ENCODE measurements around the gene FAM168B. TPM values are rescaled to one million over a fixed set of nuclear protein-coding genes. Genes with fewer than 3 reads are reported as not detected.

The FAM168B gene
- total and polyA plus RNA-seq, 12 donors, result 15.7 to 139 (median 95.9) TPM

GRCh38 chr2:131009713-131010475 is 83.4 kb downstream of the FAM168B start:
- intact Hi-C loops (cut with DNase I), result no loop called here
- no peak overlapping the region for H3K4me3 ChIP-seq
- WGBS, 4 donors, result 60 to 70% (median 64%) methylated on average over 6 of the region's 6 CpGs
- no peak overlapping the region for H3K27ac ChIP-seq
- TF ChIP-seq POLR2A (IDR thresholded peaks at IDR 0.05), result no peak
- TF ChIP-seq, protein P1, sequence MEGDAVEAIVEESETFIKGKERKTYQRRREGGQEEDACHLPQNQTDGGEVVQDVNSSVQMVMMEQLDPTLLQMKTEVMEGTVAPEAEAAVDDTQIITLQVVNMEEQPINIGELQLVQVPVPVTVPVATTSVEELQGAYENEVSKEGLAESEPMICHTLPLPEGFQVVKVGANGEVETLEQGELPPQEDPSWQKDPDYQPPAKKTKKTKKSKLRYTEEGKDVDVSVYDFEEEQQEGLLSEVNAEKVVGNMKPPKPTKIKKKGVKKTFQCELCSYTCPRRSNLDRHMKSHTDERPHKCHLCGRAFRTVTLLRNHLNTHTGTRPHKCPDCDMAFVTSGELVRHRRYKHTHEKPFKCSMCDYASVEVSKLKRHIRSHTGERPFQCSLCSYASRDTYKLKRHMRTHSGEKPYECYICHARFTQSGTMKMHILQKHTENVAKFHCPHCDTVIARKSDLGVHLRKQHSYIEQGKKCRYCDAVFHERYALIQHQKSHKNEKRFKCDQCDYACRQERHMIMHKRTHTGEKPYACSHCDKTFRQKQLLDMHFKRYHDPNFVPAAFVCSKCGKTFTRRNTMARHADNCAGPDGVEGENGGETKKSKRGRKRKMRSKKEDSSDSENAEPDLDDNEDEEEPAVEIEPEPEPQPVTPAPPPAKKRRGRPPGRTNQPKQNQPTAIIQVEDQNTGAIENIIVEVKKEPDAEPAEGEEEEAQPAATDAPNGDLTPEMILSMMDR (IDR thresholded peaks at IDR 0.05), result no peak
- no peaks in the 10 kb centered on the region for H3K27me3 ChIP-seq
- H3K36me3 ChIP-seq (replicated peaks in 1 of 2), result no peaks in the 10 kb centered on the region
- no peaks in the 10 kb centered on the region for H3K9me3 ChIP-seq (replicated peaks in 1 of 3)
- no peaks in the 10 kb centered on the region for H3K4me1 ChIP-seq (replicated peaks in 1 of 2)
- DNase-seq, result no peak

DNA sequence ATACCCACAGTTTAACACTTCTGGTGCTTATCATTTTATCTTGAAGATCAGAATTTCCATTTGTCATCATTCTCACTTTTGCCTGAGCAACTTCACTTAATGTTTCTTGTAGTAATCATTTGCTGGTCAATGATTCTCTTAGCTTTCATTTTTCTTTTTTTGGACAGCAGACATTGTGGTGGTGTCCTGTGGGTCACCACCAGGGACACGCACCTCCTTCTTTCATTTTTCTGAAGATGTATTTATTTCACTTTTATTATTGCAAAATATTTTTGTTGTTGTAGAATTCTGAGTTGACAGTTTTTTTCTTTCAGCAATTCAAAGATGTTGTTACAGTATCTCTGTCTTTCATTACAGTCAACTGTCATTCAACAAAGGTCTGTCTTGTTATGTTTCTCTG is 84.3 kb downstream of the FAM168B start:
- intact Hi-C loops (cut with DNase I), result no loop called here
- H3K27me3 ChIP-seq, result no peaks in the 10 kb centered on the region
- no peak for DNase-seq
- no peak for TF ChIP-seq POLR2A (IDR thresholded peaks at IDR 0.05)
- TF ChIP-seq, protein P1 (IDR thresholded peaks at IDR 0.05), result no peak
- no peak overlapping the region for H3K4me3 ChIP-seq
- no peaks in the 10 kb centered on the region for H3K9me3 ChIP-seq (replicated peaks in 1 of 3)
- WGBS, 4 donors, result 82 to 96% (median 86%) methylated on average over 1 of the region's 1 CpG
- no peaks in the 10 kb centered on the region for H3K4me1 ChIP-seq (replicated peaks in 1 of 2)
- H3K27ac ChIP-seq, result no peak overlapping the region
- no peaks in the 10 kb centered on the region for H3K36me3 ChIP-seq (replicated peaks in 1 of 2)

- Histone ChIP-seq H3K27me3 (no peaks in the 10 kb centered on the region), H3K27ac (no peak overlapping the region), H3K36me3 (replicated peaks in 1 of 2) (no peaks in the 10 kb centered on the region), H3K4me3 (no peak overlapping the region), H3K9me3 (replicated peaks in 1 of 3) (no peaks in the 10 kb centered on the region), H3K4me1 (replicated peaks in 1 of 2) (no peaks in the 10 kb centered on the region)
- intact Hi-C loops (cut with DNase I), result no loop called here
- 85 to 93% (median 85%) methylated on average over 2 of the region's 2 CpGs for WGBS, 4 donors
- TF ChIP-seq, protein P1 (IDR thresholded peaks at IDR 0.05), result no peak
- no peak for TF ChIP-seq POLR2A (IDR thresholded peaks at IDR 0.05)
- no peak for DNase-seq
Observed at GRCh38 chr2:131006561-131006960, 86.7 kb downstream of the FAM168B start.

DNA sequence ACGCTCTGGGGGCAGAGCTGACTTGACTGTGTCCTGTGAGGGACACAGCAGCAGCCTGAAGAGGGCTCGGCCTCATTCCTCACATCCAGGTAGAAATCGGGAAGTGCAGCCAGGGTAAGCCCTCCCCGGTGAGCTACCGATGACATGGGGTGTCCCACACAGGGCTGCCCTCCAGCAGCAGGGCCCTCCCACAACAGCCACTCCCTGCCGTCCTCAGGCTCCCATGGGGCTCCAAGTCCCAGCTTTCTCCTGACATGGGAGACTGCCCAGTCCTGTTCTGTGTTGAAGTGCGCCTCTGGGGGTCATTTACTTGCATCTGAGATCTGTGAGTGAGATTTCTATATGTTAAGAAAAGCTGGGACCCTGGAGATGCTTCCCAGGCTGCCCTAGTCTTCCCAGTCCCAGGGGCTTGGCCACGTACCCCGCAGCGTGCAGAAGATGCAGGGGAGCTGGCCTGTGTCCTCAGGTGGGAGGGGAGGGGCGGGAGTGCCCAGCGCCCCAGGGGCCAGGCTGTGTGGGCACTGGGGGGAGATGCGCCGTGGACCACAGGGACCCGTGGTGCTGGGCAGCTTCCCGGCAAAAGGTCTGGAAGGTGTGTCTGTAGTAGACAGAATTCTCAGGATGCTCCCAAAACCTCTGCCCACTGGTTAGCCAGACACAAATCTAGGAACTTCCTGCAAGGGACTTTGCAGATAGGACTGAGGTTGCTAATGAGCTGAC is 87.9 kb downstream of the FAM168B start:
- DNase-seq, result no peak
- Histone ChIP-seq H3K9me3 (replicated peaks in 1 of 3) (no peaks in the 10 kb centered on the region), H3K4me1 (replicated peaks in 1 of 2) (no peaks in the 10 kb centered on the region), H3K4me3 (no peak overlapping the region), H3K36me3 (replicated peaks in 1 of 2) (no peaks in the 10 kb centered on the region), H3K27me3 (no peaks in the 10 kb centered on the region), H3K27ac (no peak overlapping the region)
- TF ChIP-seq, protein P1 (IDR thresholded peaks at IDR 0.05), result no peak
- no peak for TF ChIP-seq POLR2A (IDR thresholded peaks at IDR 0.05)
- WGBS, 4 donors, result 66 to 85% (median 83%) methylated on average over 5 to 16 of the region's 16 CpGs
- intact Hi-C loops (cut with DNase I), result no loop called here

All from adrenal gland (tissue), 12 donors.